Kidney epithelial cell (primary cell): Measurements from ENCODE around the gene VSTM2B. TPM values are rescaled to one million over a fixed set of nuclear protein-coding genes. Genes with fewer than 3 reads are reported as not detected.

Source experiments
- DNase-seq: peaks from one replicate; pipeline ENCODE4 v3.0.0-alpha.2; 2010; ENCODE audit warnings: low read depth
- H3K27me3 ChIP-seq: 2 replicates; pipeline ENCODE4 v1.6.0; 2011; ENCODE audit warnings: low read length; ENCODE audit not compliant: control insufficient read depth, insufficient read depth
- H3K36me3 ChIP-seq: 2 replicates; pipeline ENCODE4 v1.5.1; 2011; ENCODE audit warnings: low read length; ENCODE audit not compliant: control insufficient read depth, insufficient read depth
- H3K4me3 ChIP-seq: 2 replicates; pipeline ENCODE4 v1.5.1; 2011; ENCODE audit warnings: low read depth, mild to moderate bottlenecking, control low read depth, low read length
- CTCF ChIP-seq: IDR thresholded peaks from 2 replicates; pipeline ENCODE4 v1.5.1; 2011; ENCODE audit warnings: mild to moderate bottlenecking, moderate library complexity, low read length, control low read depth, inconsistent platforms; ENCODE audit not compliant: insufficient read depth, poor library complexity, severe bottlenecking
- total RNA-seq: library from RNA; depleted of rRNA; stranded (reverse); fragments of >200 nt; gene quantifications from 2 replicates; pipeline ENCODE4 v1.2.3, GENCODE V29; 2015

Gene VSTM2B
- total RNA-seq, 1 donor from 2014 or later = not detected

GRCh38 chr19:29610574-29611271, 84.9 kb downstream of the VSTM2B start:
- TF ChIP-seq CTCF = peak; percentile 90
- no peak overlapping the region for H3K4me3 ChIP-seq
- no peaks in the 10 kb centered on the region for H3K27me3 ChIP-seq
- H3K36me3 ChIP-seq = no peaks in the 10 kb centered on the region
- no peak for DNase-seq

DNA sequence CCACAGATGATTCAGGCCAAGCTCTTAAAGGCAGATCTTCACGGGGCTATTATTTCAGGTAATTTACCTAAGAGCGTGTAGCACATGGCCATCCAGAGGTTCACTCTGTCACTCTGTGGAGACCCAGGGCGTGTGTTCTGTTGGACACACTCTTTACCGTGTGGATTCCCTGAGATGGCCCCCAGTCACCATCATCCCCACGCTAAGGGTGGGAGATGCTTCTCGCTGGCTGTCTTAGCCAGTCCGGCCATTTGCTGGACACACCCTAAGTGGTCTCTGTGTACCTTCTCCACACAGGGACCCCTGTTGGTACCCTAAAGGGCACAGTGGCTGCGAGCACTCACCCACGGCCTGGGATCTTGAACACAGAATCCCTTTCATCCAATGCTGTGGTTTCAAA, 86.3 kb downstream of the VSTM2B start:
- no peak for TF ChIP-seq CTCF
- DNase-seq = no peak
- no peaks in the 10 kb centered on the region for H3K36me3 ChIP-seq
- H3K27me3 ChIP-seq = no peaks in the 10 kb centered on the region
- H3K4me3 ChIP-seq = no peak overlapping the region

- Histone ChIP-seq H3K36me3 (no peaks in the 10 kb centered on the region), H3K27me3 (no peaks in the 10 kb centered on the region), H3K4me3 (no peak overlapping the region)
- DNase-seq = no peak
- no peak for TF ChIP-seq CTCF
Observed at GRCh38 chr19:29612801-29613595, 87.2 kb downstream of the VSTM2B start.

- no peak for TF ChIP-seq CTCF
- Histone ChIP-seq H3K4me3 (no peak overlapping the region), H3K27me3 (no peaks in the 10 kb centered on the region), H3K36me3 (no peaks in the 10 kb centered on the region)
- DNase-seq = no peak
Observed at GRCh38 chr19:29614046-29614445, 88.3 kb downstream of the VSTM2B start.

Other genes starting within 250 kb of the VSTM2B start
- 68.1 and 74.9 TPM in 2 replicates for gene POP4, start 80.3 kb downstream of the VSTM2B start, total RNA-seq
- gene PLEKHF1, start 139.5 kb downstream of the VSTM2B start, total RNA-seq = 59.0 and 70.3 TPM in 2 replicates
- gene C19orf12, start 189.3 kb downstream of the VSTM2B start, total RNA-seq = 39.8 and 39.9 TPM in 2 replicates